ENCODE data around the gene ADGRF5.

- TF ChIP-seq, protein P1, sequence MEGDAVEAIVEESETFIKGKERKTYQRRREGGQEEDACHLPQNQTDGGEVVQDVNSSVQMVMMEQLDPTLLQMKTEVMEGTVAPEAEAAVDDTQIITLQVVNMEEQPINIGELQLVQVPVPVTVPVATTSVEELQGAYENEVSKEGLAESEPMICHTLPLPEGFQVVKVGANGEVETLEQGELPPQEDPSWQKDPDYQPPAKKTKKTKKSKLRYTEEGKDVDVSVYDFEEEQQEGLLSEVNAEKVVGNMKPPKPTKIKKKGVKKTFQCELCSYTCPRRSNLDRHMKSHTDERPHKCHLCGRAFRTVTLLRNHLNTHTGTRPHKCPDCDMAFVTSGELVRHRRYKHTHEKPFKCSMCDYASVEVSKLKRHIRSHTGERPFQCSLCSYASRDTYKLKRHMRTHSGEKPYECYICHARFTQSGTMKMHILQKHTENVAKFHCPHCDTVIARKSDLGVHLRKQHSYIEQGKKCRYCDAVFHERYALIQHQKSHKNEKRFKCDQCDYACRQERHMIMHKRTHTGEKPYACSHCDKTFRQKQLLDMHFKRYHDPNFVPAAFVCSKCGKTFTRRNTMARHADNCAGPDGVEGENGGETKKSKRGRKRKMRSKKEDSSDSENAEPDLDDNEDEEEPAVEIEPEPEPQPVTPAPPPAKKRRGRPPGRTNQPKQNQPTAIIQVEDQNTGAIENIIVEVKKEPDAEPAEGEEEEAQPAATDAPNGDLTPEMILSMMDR (IDR thresholded peaks at IDR 0.05): no peak
- no peak for TF ChIP-seq POLR2A (IDR thresholded peaks at IDR 0.05)
Measured at GRCh38 chr6:46959419-46959818, 37.7 kb upstream of the ADGRF5 start.

Data from adrenal gland (tissue), 5 donors.